GM18907 (cell line): ENCODE data around the gene SPRR2B.
"Not testable (repeated sequence)": the region's sequence is repeated elsewhere in the genome, so short reads cannot be mapped to it uniquely, and the experiment has no call there.

Experiments used
- ATAC-seq: cut with Tn5 transposase; IDR thresholded peaks from one replicate; pipeline ENCODE4 v1.9.1; 2021; ENCODE audit warnings: mild to moderate bottlenecking, moderate library complexity; ENCODE audit not compliant: unreplicated experiment

The SPRR2B gene

DNA sequence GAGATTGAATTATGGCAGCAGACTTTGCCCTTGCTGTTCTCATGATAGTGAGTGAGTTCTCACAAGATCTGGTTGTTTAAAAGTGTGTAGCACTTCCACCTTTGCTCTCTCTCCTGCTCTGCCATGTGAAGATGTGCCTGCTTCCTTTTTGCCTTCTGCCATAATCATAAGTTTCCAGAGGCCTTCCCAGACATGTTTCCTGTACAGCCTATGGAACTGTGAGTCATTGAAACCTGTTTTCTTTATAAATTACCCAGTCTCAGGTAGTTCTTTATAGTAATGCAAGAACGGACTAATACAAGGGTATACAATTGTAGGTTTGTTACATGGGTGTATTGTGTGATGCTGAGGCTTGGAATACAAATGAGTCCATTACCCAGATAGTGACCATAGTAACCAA, 36.2 kb downstream of the SPRR2B start:
- no peak for ATAC-seq

DNA sequence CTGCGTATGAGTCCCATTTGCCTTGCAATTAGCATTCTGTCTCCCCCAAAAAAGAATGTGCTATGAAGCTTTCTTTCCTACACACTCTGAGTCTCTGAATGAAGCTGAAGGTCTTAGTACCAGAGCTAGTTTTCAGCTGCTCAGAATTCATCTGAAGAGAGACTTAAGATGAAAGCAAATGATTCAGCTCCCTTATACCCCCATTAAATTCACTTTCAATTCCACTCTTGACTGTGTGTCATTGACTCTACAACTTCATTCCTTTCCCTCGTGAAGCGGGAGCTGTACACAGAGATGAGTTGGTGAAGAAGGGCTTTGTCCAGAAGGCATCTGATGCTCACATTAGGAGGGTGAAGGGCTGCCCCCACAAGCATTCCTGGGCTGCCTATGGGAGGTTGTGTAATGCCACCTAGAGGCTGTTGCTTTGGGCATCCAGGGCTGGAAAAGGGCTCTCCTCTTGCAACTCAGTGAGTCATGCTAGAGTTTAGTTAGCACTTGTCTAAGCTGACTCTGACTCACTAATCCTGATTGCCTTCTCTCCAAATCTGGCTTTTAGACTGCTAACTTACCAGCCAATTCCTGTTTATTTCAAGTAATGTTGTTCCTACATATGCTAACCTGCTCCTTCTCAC, 38.6 kb downstream of the SPRR2B start:
- ATAC-seq = no peak

DNA sequence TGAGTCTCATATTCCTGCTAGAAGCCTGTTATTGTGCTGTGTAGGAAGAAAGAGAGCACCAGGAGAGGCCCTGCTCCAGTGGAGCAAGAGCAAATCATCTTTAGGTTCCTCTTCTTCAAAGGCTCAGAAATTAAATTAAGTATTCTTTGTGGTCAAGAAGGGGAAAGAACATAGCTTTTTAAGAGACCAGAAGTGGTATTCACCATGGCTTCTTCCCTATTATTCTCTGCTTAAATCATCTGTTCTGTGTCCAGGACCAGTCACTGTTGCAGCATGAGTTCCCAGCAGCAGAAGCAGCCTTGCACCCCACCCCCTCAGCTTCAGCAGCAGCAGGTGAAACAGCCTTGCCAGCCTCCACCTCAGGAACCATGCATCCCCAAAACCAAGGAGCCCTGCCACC, 39.3 kb downstream of the SPRR2B start:
- ATAC-seq = no peak

DNA sequence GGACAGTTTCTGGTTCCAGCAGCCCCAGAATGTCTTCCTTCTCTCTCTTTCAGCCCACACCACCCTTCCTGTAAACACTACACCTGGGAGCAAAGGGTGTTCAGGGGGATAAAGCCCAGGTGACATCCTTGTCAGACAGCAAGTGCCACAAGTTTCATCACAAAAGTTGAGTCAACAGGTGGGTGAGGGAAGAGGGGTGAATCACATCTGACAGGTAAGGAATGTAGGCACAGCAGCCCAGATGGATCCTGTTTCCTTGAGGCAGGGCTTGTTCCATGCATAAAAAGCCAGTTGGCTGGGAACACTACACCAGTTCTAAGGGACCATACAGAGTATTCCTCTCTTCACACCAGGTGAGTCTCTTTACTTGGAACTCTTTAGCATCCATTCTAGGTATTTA, 40.5 kb downstream of the SPRR2B start, which contains the start of gene SPRR1B:
Gene SPRR1B, plus strand, starts transcription at position 309 of the 400 bp plus-strand sequence. CDS start 1,143 bp downstream, outside the sequence.
- ATAC-seq = no peak

DNA sequence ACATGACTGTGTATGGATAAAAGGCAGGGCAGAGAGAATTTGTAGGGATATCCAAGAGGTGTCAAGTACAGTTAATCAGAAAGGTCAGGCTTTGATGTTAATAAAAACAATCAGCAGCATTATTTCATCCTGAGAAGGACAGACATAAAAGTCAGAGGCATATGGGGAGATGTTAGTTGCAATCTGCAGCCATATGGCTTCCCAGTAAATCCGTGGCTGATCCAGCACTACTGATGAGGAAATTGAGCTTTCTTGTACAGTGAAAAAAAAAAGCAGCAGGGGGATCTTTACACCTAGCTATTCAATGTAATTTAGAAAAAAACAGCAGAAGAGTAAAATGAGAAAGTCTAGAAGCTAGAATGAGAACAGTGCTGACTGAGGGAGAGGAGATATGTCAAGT, 42.6 kb downstream of the SPRR2B start:
- ATAC-seq = no peak

GRCh38 chr1:153025797-153026196, 45.6 kb downstream of the SPRR2B start:
- ATAC-seq = no peak

- no peak for ATAC-seq
Measured at GRCh38 chr1:153024413-153024812, 47.0 kb downstream of the SPRR2B start.

DNA sequence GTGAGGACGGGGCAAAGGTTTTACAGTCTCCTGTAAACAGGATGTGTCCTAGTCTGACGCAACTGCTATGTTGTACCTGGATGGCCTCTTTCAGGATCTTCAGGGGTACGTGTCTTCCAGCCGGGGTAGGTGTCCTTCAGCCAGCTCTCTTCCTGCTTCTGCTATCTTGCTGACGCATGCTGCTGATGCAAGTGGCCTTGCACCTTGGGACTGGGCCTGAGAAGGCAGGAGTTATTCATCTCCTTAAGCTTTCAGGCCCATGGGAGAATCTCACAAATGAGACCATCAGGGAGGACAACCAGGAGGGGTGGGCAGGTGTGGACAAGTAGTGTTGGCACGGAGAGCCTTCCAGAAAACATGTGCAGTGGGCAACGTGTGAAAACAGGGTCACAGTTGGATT, 48.3 kb downstream of the SPRR2B start:
- no peak for ATAC-seq

DNA sequence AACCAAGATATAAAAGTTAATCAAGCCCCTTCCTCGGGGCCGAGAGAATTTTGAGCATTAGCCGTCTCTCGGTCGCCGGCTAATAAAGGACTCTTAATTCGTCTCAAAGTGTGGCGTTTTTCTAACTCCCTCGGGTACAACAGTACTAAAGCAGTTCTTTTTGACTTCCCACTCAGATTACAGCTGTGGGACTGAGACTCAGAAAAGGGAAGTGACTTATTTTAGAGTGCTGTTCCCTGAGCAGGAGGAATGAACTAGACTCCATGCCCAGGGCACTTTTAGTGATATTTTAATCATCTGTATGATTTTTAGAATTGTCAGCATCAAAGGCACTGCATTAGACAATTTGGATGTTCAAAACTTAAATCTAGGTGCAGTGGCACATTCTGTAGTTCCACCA, 49.1 kb downstream of the SPRR2B start:
- not testable (repeated sequence) for ATAC-seq

- ATAC-seq = not testable (repeated sequence)
Measured at GRCh38 chr1:153021829-153022228, 49.6 kb downstream of the SPRR2B start.
